IgD-negative memory B cell (primary cell): Measurements from ENCODE around the gene HHAT. TPM values are rescaled to one million over a fixed set of nuclear protein-coding genes. Genes with fewer than 3 reads are reported as not detected.

Experiments
- H3K27ac Mint-ChIP-seq, 3 donors: one replicate each; pipeline ENCODE4 v1.8.0; 2020 to 2022; ENCODE audit warnings: mild to moderate bottlenecking in 3 of 3, mixed read lengths in 3 of 3, moderate library complexity in 1 of 3
- H3K27me3 Mint-ChIP-seq: one replicate; pipeline ENCODE4 v1.8.0; 2021; ENCODE audit warnings: mixed read lengths
- H3K36me3 Mint-ChIP-seq: one replicate; pipeline ENCODE4 v1.8.0; 2020; ENCODE audit warnings: mild to moderate bottlenecking, mixed read lengths
- H3K4me1 Mint-ChIP-seq, 3 donors: one replicate each; pipeline ENCODE4 v1.8.0; 2020 to 2022; ENCODE audit warnings: mixed read lengths in 3 of 3, mild to moderate bottlenecking in 1 of 3
- H3K4me3 Mint-ChIP-seq, 4 donors: one replicate each; pipeline ENCODE4 v1.8.0; 2020 to 2022; ENCODE audit warnings: mild to moderate bottlenecking in 4 of 4, mixed read lengths in 4 of 4, moderate library complexity in 3 of 4
- H3K9me3 Mint-ChIP-seq, 3 donors: one replicate each; pipeline ENCODE4 v1.8.0; 2020 to 2021; ENCODE audit warnings: mixed read lengths in 3 of 3, mild to moderate bottlenecking in 1 of 3
- polyA plus RNA-seq: library from polyadenylated mRNA; unstranded; fragments of 300-500 nt; fragmentation: Illumina TruSeq; gene quantifications from one replicate; pipeline ENCODE4 v1.2.3, GENCODE V29; 2021

HHAT gene
- polyA plus RNA-seq: 6.3 TPM

DNA sequence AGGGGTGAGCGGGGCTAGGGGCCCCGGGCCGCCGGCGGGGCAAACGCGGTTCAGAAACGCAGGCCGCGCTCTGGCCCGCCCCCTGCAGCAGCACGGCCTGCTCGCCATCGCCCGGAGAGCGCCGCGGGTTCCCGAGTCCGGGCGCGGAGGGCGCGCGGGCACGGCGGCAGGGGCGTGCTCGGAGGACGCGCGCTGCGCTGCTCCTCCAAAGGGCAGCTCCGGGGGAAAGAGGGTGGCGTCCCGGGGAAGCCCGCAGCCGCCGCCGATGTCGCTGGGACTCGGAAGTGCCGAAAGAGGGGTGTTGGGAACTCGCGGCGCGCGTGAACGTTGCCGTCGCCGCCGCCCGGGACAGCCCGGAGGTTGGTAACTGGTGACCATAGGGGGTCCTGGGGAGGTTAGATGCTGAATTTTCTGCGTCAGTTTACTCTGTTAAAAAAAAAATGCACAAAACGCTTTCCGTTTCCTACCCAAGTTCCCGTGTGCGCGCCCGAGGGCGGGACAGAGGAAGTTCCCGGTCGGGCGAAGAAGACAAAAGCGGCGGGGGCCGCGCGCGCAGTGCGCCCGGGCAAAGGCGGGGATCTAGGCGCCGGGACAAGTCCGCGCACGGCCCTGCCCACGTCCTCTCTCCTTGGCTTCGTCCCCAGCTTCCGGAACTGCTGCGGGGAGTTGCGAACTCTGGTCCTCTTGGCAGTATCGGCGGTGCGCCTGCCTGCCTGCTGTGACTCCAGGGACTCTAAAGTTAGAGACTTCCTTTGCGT, at the start of gene HHAT:
Gene HHAT, plus strand, starts transcription at position 157 of the 758 bp plus-strand sequence. CDS start 20,074 bp downstream, outside the sequence.
- H3K4me1 Mint-ChIP-seq: peaks cover 36 to 49% (median 37%) of the 10 kb centered on the region in 3 donors
- peak within 1 kb of the TSS; percentile 81 to 97 (median 96) for H3K27ac Mint-ChIP-seq
- peak within 1 kb of the TSS; percentile 98 to 99 (median 98) for H3K4me3 Mint-ChIP-seq
- no peaks in the 10 kb centered on the region for H3K27me3 Mint-ChIP-seq
- no peaks in the 10 kb centered on the region for H3K36me3 Mint-ChIP-seq
- peaks cover 0 to 8% (median 7%) of the 10 kb centered on the region in 3 donors for H3K9me3 Mint-ChIP-seq

DNA sequence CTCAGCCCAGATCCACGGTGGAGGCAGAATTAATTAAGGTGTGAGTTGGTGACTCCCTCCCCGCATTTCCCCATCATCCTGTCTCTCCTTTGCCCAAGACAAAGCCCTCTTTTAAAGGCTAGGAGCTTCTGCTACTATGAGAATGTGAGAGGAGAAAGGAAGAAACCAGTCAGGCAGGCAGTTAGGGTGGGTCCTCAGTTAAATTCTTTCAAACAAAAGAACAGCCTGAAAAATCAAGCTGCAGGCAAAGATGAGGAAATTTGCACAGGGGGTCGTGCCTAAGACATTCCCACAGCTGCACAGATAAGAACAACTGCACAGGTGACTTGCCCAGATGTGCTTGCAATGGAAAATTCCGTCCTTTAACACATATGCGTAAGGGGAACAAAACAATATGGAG, 48.5 kb upstream of the HHAT start:
- H3K9me3 Mint-ChIP-seq: peaks cover 10 to 31% (median 11%) of the 10 kb centered on the region in 3 donors

DNA sequence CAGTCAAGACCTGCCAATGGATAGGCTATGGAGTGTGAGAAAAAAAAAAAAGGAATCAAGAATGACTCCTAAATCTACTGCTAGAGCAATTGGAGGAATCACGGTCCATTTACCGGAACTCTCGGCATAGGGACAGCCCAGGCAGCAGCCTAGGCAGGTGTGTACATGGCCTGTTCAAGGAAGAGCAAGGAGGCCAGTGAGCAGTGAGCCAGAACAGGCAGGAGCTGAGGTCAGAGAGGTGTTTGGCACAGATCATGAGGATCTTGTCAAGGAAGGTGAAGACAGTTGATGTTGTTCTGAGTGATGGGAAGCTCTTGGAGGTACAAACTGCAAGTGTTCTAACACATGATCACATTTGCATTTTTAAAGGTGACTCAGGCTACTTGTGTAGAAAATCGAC, 40.6 kb upstream of the HHAT start:
- Mint-ChIP-seq H3K27me3 (peaks cover 28% of the 10 kb centered on the region), H3K27ac (no peak overlapping the region), H3K4me1 (peaks cover 0 to 1% (median 1%) of the 10 kb centered on the region in 3 donors), H3K9me3 (peaks cover 0 to 2% (median 2%) of the 10 kb centered on the region in 3 donors), H3K4me3 (peak overlapping the region in 1 of 4 donors; percentile 23), H3K36me3 (peaks cover 1% of the 10 kb centered on the region)

More for the DNA sequence above, 48.5 kb upstream of the HHAT start:
- peaks cover 1% of the 10 kb centered on the region for H3K36me3 Mint-ChIP-seq
- peaks cover 0 to 1% (median 0%) of the 10 kb centered on the region in 3 donors for H3K4me1 Mint-ChIP-seq
- peaks cover 17% of the 10 kb centered on the region for H3K27me3 Mint-ChIP-seq
- peak overlapping the region in 1 of 4 donors; percentile 67 for H3K4me3 Mint-ChIP-seq
- H3K27ac Mint-ChIP-seq: no peak overlapping the region

DNA sequence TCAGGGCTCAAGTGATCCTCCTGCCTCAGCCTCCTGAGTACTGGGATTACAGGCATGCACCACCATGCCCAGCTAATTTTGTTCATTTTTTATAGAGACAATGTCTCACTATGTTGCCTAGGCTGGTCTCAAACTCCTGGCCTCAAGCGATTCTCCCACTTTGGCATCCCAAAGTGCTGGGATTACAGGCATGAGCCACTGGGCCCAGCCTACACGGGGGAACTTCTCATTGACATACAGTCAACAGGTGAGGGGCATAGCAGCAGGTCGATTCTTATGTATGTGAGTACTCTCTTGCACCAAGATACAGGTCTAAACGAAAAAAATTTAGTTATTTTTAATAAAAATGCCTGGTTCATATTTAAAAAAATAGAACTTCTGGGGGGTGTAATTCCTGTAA, 39.5 kb upstream of the HHAT start:
- Mint-ChIP-seq H3K4me3 (no peak overlapping the region), H3K36me3 (peaks cover 1% of the 10 kb centered on the region), H3K9me3 (peaks cover 0 to 2% (median 0%) of the 10 kb centered on the region in 3 donors), H3K27me3 (peaks cover 32% of the 10 kb centered on the region), H3K27ac (no peak overlapping the region), H3K4me1 (peaks cover 0 to 1% (median 0%) of the 10 kb centered on the region in 3 donors)

DNA sequence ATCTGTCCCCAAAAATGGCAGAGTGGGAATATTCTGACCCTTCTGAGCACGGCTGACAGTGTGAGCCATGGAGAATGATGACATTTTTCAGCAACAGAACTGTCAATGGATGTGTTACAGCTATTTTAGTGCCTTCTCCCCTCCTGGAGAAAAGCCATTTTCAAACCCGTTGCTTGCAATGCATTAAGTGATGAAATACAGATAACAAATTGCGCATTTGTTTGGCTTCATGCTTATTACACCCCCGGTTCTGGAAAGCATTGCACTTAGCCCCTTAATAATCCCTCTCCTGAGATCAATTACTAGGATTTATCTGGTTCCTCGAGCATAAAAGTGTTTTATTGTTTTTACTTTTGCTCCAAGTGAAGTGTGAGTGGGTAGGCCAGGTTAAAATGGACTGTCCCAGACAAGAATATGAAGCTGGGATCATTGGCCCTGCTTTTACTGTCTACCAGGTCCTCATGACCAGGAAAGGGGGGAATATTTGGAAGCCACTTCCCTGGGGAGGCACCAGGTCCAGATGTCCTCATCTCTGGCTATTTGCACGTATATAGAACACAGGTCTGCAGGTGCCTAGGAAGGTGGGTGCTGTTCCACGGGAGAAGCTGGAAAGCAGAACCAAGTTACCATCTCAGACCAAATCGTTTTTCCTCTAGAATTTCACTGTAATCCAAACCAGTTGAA, 37.5 kb upstream of the HHAT start:
- Mint-ChIP-seq H3K27me3 (peaks cover 30% of the 10 kb centered on the region), H3K36me3 (no peaks in the 10 kb centered on the region), H3K4me1 (peaks cover 0 to 1% (median 0%) of the 10 kb centered on the region in 3 donors), H3K27ac (no peak overlapping the region), H3K9me3 (peaks cover 0 to 2% (median 0%) of the 10 kb centered on the region in 3 donors), H3K4me3 (peak overlapping the region in 1 of 4 donors; percentile 45)

DNA sequence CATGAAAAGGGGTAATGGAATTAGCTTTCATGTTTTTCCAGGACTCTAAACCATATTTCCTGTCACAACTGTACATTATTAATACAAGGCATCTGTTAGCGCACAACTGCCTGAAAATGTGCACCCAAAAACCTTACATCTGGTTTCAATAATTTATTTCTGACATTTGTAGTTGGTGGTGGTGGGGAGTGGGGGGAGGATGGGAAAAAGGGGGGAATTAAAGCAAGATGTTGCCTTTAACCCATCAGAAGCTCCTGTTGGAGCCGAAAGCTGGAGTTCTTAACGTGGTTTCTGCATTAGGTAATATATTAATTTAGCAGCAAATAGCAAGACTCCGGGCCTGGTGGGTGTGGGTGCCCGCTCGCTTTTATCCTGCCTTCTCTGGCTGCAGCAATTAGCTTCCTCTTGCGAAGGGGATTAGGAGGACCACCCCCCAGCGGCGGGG, 36.9 kb upstream of the HHAT start:
- Mint-ChIP-seq H3K27me3 (peaks cover 30% of the 10 kb centered on the region), H3K9me3 (peaks cover 0 to 2% (median 0%) of the 10 kb centered on the region in 3 donors), H3K36me3 (no peaks in the 10 kb centered on the region), H3K4me1 (peaks cover 0 to 1% (median 0%) of the 10 kb centered on the region in 3 donors), H3K27ac (no peak overlapping the region), H3K4me3 (peak overlapping the region in 2 of 4 donors; percentile 30 to 45)

DNA sequence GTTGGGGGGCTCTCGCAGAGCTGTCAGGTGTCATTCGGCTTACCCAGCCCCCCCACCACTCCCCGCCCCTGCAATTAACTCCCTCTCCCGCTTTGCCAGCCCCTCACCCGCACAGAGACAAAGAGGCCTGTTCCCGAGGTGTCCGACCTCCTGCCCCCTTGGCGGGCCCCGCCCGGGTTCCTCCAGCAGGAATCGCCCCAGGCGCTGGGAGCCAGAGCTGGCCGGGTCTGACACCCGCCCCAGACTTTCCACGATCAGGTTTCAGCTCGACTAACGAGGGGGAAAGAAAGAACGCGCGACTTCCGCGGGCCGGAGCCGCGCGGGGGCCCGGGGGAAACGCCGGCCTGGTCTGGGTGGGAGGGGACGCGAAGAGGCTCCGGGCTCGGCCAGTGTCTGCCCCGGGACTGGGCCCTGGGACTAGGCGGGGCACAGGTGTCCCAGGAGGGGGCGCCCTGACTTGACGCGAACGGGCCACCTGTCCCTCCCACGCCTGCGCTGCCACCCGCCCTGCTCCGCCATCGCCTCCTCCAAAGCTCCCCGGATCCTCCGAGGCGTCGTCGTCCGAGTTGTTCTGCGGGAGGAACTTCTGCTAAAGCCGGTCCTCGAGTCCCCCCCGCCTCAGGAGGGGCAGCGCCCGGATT, 36.4 kb upstream of the HHAT start:
- Mint-ChIP-seq H3K4me1 (peaks cover 0 to 1% (median 0%) of the 10 kb centered on the region in 3 donors), H3K9me3 (peaks cover 0 to 2% (median 0%) of the 10 kb centered on the region in 3 donors), H3K36me3 (no peaks in the 10 kb centered on the region), H3K4me3 (peak overlapping the region in 3 of 4 donors; percentile 63 to 73 (median 71)), H3K27ac (no peak overlapping the region), H3K27me3 (peaks cover 30% of the 10 kb centered on the region)

DNA sequence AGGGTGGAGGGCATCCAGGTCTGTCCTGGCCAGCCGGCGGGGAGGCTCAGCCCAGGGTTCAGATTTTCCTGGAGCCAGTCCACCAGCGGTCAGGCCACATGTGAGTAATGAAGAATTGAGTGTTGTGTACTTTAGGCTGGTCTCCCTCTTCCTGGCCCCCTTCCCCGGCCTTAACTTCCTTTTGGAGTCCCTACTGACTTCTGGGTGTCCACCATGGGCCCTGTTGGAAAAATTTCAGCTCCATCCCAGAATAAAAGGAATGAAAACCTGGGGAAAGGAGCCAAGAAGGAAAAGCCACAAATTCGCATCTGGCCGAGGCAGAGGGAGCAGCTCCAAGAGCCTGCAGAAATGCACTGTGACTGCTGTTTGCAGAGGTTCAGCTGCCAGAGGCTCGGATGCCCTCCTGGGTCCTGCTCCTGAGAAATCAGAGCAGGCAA, 35.5 kb upstream of the HHAT start:
- H3K36me3 Mint-ChIP-seq: no peaks in the 10 kb centered on the region
- peak overlapping the region in 3 of 4 donors; percentile 63 to 79 (median 73) for H3K4me3 Mint-ChIP-seq
- H3K27me3 Mint-ChIP-seq: peaks cover 30% of the 10 kb centered on the region
- no peaks in the 10 kb centered on the region for H3K9me3 Mint-ChIP-seq
- H3K4me1 Mint-ChIP-seq: peaks cover 0 to 1% (median 0%) of the 10 kb centered on the region in 3 donors
- no peak overlapping the region for H3K27ac Mint-ChIP-seq

DNA sequence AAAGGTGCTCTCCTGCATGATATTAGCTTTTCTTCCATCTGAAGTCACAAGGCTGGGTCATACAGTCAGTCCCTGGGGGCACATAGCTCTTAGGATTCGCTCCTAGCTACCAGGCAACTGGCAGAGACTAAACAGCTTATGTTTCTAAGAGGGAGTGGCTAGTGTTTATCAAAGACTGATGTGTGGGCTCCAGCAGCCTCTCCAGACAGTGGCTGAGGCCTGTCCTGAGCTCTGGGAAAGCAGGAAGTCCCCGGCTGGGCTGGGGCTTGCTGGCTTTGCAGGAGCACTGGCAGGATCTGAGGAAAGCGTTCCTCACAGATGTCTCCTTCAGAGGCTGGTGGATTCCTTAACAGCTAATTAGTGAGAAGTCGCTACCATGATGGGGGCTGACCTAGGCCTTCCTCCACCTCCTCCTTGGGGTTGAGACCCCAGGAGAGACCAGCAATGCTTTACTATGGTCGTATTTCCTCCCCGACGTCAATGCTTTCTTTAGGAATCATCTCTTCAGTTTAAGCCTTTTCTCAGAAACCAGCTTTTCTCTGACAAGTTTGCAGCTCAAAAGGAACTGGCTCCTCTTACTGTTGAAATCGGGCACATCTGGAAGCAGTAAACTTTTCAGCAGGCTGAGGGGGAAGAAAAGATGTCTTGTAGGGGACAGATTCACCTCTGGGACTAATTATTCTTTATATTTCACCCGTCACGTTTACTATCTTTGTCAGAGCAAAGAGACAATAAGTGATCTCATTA, 33.5 kb upstream of the HHAT start:
- H3K27me3 Mint-ChIP-seq: peaks cover 29% of the 10 kb centered on the region
- H3K27ac Mint-ChIP-seq: no peak overlapping the region
- no peaks in the 10 kb centered on the region for H3K9me3 Mint-ChIP-seq
- peaks cover 0 to 1% (median 0%) of the 10 kb centered on the region in 3 donors for H3K4me1 Mint-ChIP-seq
- H3K36me3 Mint-ChIP-seq: no peaks in the 10 kb centered on the region
- H3K4me3 Mint-ChIP-seq: no peak overlapping the region

DNA sequence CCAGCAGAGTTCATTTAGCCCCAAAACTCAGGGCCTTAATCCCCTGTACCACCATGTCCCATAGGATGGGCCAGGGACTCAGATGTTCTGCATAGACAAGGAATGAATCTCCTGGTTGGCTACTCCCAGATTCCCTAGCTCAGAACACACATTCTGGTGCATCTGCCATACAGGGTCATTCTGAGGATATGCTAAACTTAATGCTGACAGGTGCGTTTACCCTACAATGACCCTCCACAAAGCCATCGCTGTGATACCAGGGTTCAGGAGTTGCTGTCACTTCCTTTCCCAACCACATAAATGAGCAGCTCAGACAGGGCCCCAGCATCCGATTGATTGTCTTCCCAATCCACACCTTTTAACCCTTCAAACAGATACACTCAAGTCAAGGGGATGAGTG, 32.0 kb upstream of the HHAT start:
- H3K4me3 Mint-ChIP-seq: no peak overlapping the region
- peaks cover 20% of the 10 kb centered on the region for H3K27me3 Mint-ChIP-seq
- no peak overlapping the region for H3K27ac Mint-ChIP-seq
- H3K4me1 Mint-ChIP-seq: peaks cover 0 to 1% (median 0%) of the 10 kb centered on the region in 3 donors
- no peaks in the 10 kb centered on the region for H3K9me3 Mint-ChIP-seq
- no peaks in the 10 kb centered on the region for H3K36me3 Mint-ChIP-seq

DNA sequence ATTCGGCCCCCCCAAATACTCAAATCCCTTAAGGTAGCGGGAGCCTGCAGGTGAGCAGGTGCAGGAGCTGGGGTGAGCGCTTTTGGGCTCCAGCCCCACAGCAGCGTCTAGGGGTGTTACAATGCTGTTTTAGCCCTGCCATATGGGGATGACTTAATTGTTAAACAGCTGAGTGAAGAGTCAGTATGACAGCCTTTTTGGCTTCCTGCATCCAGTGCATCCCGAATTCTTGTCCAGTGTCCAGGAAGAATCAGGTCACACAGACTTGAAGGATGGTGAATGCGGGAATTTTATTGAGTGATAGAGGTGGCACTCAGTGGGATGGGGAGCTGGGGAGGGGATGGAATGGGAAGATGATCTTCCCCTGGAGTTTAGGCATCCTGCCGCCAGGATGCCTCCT, 30.4 kb upstream of the HHAT start:
- Mint-ChIP-seq H3K4me1 (no peaks in the 10 kb centered on the region), H3K27me3 (peaks cover 10% of the 10 kb centered on the region)

DNA sequence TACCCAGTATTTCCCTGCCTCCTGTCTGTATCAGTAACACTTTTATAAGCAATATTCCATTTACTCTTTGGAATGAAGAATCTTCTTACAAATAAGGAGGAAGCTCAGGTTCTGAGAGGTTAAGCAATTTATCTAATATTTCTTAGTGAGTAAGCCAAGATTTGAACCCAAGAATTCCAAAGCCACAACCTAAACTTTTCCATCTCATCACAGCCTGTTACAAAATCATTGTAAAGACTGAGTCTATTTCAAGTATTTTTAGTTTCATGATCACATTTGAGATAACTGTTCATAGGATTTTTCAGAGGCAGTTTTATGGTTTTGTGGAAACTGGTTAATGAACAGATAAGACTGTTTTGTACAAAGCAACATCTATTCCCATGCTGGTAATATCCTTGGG, 29.8 kb upstream of the HHAT start:
- Mint-ChIP-seq H3K9me3 (no peaks in the 10 kb centered on the region), H3K4me1 (no peaks in the 10 kb centered on the region), H3K27ac (no peak overlapping the region), H3K36me3 (no peaks in the 10 kb centered on the region), H3K27me3 (peaks cover 7% of the 10 kb centered on the region), H3K4me3 (no peak overlapping the region)

More for the DNA sequence above, 30.4 kb upstream of the HHAT start:
- Mint-ChIP-seq H3K27ac (no peak overlapping the region), H3K36me3 (no peaks in the 10 kb centered on the region), H3K9me3 (no peaks in the 10 kb centered on the region), H3K4me3 (no peak overlapping the region)

DNA sequence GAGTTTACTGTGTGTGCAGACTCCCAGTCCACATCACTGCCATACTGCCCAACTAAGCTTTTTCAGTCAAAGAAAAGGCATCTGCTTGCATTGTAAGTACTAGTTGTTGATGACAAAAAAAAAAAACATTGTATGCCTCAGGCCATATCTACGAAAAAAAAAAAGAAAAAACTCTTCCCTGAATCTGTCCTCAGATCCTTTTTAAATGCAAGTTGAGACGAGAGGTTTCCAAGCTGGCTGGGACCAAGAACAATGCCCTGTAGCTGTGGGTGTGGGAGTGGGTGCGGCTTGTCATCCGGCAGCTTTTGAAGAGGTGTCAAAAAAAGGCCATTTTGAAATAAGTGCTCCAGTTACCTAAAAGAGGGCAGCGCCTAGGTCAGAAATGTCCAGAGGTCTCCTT, 29.2 kb upstream of the HHAT start:
- no peaks in the 10 kb centered on the region for H3K36me3 Mint-ChIP-seq
- H3K4me3 Mint-ChIP-seq: no peak overlapping the region
- no peaks in the 10 kb centered on the region for H3K9me3 Mint-ChIP-seq
- no peak overlapping the region for H3K27ac Mint-ChIP-seq
- H3K27me3 Mint-ChIP-seq: peaks cover 7% of the 10 kb centered on the region
- no peaks in the 10 kb centered on the region for H3K4me1 Mint-ChIP-seq

DNA sequence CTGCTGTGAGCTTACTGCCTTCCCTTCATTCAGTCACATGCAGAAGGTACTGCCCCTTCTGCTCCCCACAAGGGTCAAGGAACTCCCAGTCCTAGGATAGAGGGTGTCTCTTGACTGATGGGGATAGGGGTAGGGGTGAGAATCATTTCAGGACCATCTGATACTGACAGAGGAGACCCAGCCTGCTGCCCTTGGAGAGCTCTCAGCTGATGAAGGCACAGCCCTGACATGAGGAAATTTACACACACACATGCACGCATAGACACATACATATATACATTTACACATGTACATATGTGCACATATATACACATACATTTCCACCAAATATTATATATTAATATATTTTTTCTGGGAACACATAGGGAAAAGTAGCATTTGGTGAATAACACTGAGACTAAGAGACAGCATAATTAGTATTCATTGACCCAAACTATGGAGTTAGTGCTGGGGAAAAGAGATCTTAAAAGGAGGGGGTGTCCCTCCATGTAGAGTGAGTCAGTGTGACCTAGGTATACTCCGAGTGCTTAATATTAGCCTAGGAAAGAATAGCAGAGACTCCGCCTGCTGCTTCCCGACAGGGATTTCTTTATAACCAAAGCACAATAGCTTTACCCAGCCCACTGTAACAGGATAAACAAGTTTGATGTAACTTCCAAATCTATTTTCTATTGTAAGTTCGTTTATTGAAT, 27.6 kb upstream of the HHAT start:
- Mint-ChIP-seq H3K36me3 (no peaks in the 10 kb centered on the region), H3K4me1 (no peaks in the 10 kb centered on the region), H3K27me3 (peaks cover 3% of the 10 kb centered on the region), H3K27ac (peak overlapping the region in 1 of 3 donors; percentile 12), H3K9me3 (no peaks in the 10 kb centered on the region), H3K4me3 (no peak overlapping the region)
